ENCODE measurements around the gene FRAT1.

The FRAT1 gene

GRCh38 chr10:97358349-97358748 lies 39.3 kb downstream of the FRAT1 start:
- no peak for DNase-seq
- intact Hi-C loops (cut with DNase I), result no loop called here

- intact Hi-C loops (cut with DNase I), result no loop called here
- no peak for DNase-seq
Observed at GRCh38 chr10:97358781-97359180, 39.7 kb downstream of the FRAT1 start.

GRCh38 chr10:97360705-97361536 lies 41.9 kb downstream of the FRAT1 start:
- intact Hi-C loops (cut with DNase I), result no loop called here
- no peak for DNase-seq

GRCh38 chr10:97361537-97361901 lies 42.4 kb downstream of the FRAT1 start:
- DNase-seq, result peak in 9 of 42 donors; percentile 18 to 46 (median 28)
- intact Hi-C loops (cut with DNase I), result no loop called here

GRCh38 chr10:97362310-97363033 lies 43.4 kb downstream of the FRAT1 start:
- DNase-seq, result no peak
- intact Hi-C loops (cut with DNase I), result no loop called here

- intact Hi-C loops (cut with DNase I), result no loop called here
- DNase-seq, result no peak
Observed at GRCh38 chr10:97363071-97363470, 44.0 kb downstream of the FRAT1 start.

- intact Hi-C loops (cut with DNase I), result no loop called here
- DNase-seq, result no peak
Observed at GRCh38 chr10:97365761-97366351, 46.8 kb downstream of the FRAT1 start.

GRCh38 chr10:97366572-97366971 lies 47.5 kb downstream of the FRAT1 start:
- intact Hi-C loops (cut with DNase I), result no loop called here
- DNase-seq, result no peak

GRCh38 chr10:97367126-97367649 lies 48.1 kb downstream of the FRAT1 start:
- no peak for DNase-seq
- intact Hi-C loops (cut with DNase I), result no loop called here
